DND-41 (cell line): ENCODE results near the gene TAAR6.
"Not testable (repeated sequence)": the region's sequence is repeated elsewhere in the genome, so short reads cannot be mapped to it uniquely, and the experiment has no call there.

Experiments
- ATAC-seq: fragments of 200-7000 bp; cut with Tn5 transposase; 3 replicates; pipeline ENCODE4 v1.9.1; 2021; ENCODE audit warnings: low read depth; ENCODE audit not compliant: insufficient read depth
- DNase-seq: peaks from one replicate; pipeline ENCODE4 v3.0.0-alpha.2; 2020
- H2AFZ ChIP-seq: 2 replicates; pipeline ENCODE4 v1.6.0; 2012; ENCODE audit warnings: low read depth, low read length
- H3K27ac ChIP-seq: 2 replicates; pipeline ENCODE4 v1.5.1; 2012; ENCODE audit warnings: low read length, inconsistent platforms
- H3K27me3 ChIP-seq: fragments of 200-600 bp; sonication (generic); 2 replicates; pipeline ENCODE4 v1.6.0; 2012; ENCODE audit warnings: low read length, mild to moderate bottlenecking, inconsistent platforms; ENCODE audit not compliant: insufficient read depth, poor library complexity
- H3K36me3 ChIP-seq: 2 replicates; pipeline ENCODE4 v1.5.1; 2012; ENCODE audit warnings: low read length, inconsistent platforms; ENCODE audit not compliant: insufficient read depth
- H3K4me1 ChIP-seq: 2 replicates; pipeline ENCODE4 v1.5.1; 2012; ENCODE audit warnings: mild to moderate bottlenecking, low read length; ENCODE audit not compliant: insufficient read depth
- H3K4me2 ChIP-seq: 2 replicates; pipeline ENCODE4 v1.6.0; 2012; ENCODE audit warnings: mild to moderate bottlenecking, moderate library complexity, low read length, inconsistent platforms; ENCODE audit not compliant: insufficient read depth
- H3K4me3 ChIP-seq, 2 experiments: fragments of 200-600 bp in 1 of 2; shearing (Covaris generic) in 1 of 2; 2 replicates each; pipeline ENCODE4 v1.5.1; 2012 to 2016; ENCODE audit warnings: inconsistent platforms in 2 of 2, low read length in 2 of 2, mild to moderate bottlenecking in 2 of 2, low read depth in 1 of 2, moderate library complexity in 1 of 2
- H3K79me2 ChIP-seq: 2 replicates; pipeline ENCODE4 v1.6.0; 2012; ENCODE audit warnings: low read length, inconsistent platforms; ENCODE audit not compliant: insufficient read depth
- H3K9ac ChIP-seq: 2 replicates; pipeline ENCODE4 v1.6.0; 2012; ENCODE audit warnings: low read depth, mild to moderate bottlenecking, inconsistent platforms, low read length, moderate library complexity
- H3K9me3 ChIP-seq: 2 replicates; pipeline ENCODE4 v1.5.1; 2012; ENCODE audit warnings: low read length, moderate library complexity, mild to moderate bottlenecking, inconsistent platforms; ENCODE audit not compliant: insufficient read depth, severe bottlenecking
- H4K20me1 ChIP-seq: 2 replicates; pipeline ENCODE4 v1.6.0; 2012; ENCODE audit warnings: low read length; ENCODE audit not compliant: insufficient read depth
- CTCF ChIP-seq: IDR thresholded peaks from 2 replicates; pipeline ENCODE4 v1.5.1; 2012; ENCODE audit warnings: borderline replicate concordance, low read length, moderate library complexity, mild to moderate bottlenecking; ENCODE audit not compliant: poor library complexity, severe bottlenecking; ENCODE audit errors: extremely low read depth
- EZH2 ChIP-seq: IDR thresholded peaks from 3 replicates; pipeline ENCODE4 v1.6.1; 2012; ENCODE audit warnings: borderline replicate concordance, low read depth, mild to moderate bottlenecking, moderate library complexity, low read length, inconsistent platforms; ENCODE audit not compliant: severe bottlenecking

The TAAR6 gene

GRCh38 chr6:132592855-132593254 lies 22.7 kb downstream of the TAAR6 start:
- DNase-seq (no peak), ATAC-seq (no peak)
- H3K9ac ChIP-seq = no peak overlapping the region
- H3K27me3 ChIP-seq = no peaks in the 10 kb centered on the region
- no peaks in the 10 kb centered on the region for H4K20me1 ChIP-seq
- H3K4me3 ChIP-seq = no peak overlapping the region
- no peaks in the 10 kb centered on the region for H3K4me1 ChIP-seq
- no peak overlapping the region for H3K27ac ChIP-seq
- H3K9me3 ChIP-seq = no peaks in the 10 kb centered on the region
- H3K4me2 ChIP-seq = no peak overlapping the region
- no peaks in the 10 kb centered on the region for H3K36me3 ChIP-seq
- H3K79me2 ChIP-seq = no peaks in the 10 kb centered on the region
- TF ChIP-seq EZH2 (no peak), CTCF (no peak)
- no peak overlapping the region for H2AFZ ChIP-seq

DNA sequence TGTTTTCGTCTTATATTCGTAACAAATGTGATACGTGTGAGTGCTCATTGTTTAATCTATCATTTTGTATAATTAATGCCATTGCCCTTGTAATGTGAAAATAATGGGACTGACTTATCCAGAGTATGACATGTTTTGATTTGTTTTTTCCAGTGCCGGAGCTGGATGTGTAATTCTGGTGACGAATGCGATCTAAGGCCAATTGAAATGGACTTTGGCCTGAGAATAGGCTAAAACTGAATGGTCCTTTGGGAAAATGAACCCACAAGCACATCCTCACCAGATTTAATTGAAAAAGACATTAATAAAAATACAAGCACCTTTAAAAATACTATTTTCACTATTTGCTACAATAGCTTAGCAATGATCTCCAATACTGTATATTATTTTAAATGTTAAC lies 26.1 kb downstream of the TAAR6 start:
- H3K9me3 ChIP-seq = no peaks in the 10 kb centered on the region
- H3K79me2 ChIP-seq = no peaks in the 10 kb centered on the region
- ATAC-seq = no peak
- DNase-seq = no peak
- H2AFZ ChIP-seq = no peak overlapping the region
- H3K9ac ChIP-seq = no peak overlapping the region
- no peak for TF ChIP-seq EZH2
- TF ChIP-seq CTCF = no peak
- H3K4me3 ChIP-seq = no peak overlapping the region
- no peaks in the 10 kb centered on the region for H4K20me1 ChIP-seq
- no peaks in the 10 kb centered on the region for H3K4me1 ChIP-seq
- no peaks in the 10 kb centered on the region for H3K27me3 ChIP-seq
- H3K4me2 ChIP-seq = no peak overlapping the region
- no peak overlapping the region for H3K27ac ChIP-seq
- no peaks in the 10 kb centered on the region for H3K36me3 ChIP-seq

DNA sequence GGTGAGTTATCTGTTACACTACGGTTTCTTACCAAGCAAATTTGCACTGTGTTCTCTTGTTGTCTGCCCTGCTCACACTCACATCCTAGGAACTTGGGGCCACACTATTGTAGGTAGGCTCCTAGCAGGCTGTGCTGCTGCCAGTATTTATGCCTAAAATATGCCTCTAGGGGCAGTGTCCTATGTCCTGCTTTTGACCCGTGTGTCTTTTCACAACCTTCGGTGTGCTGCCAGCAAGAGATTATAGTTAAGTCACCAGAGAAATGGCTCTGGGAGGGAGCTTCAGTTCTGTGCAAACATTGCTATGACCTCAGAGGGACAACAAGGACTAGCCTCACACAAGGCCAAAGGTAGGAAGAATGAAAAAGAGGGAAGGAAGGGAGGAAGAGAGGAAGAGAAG lies 28.4 kb downstream of the TAAR6 start:
- Histone ChIP-seq H4K20me1 (no peaks in the 10 kb centered on the region), H3K4me2 (no peak overlapping the region), H3K27me3 (no peaks in the 10 kb centered on the region), H3K27ac (no peak overlapping the region), H3K36me3 (no peaks in the 10 kb centered on the region), H3K4me1 (no peaks in the 10 kb centered on the region), H2AFZ (no peak overlapping the region), H3K9ac (no peak overlapping the region), H3K4me3 (no peak overlapping the region), H3K9me3 (no peaks in the 10 kb centered on the region), H3K79me2 (no peaks in the 10 kb centered on the region)
- ATAC-seq = 0 out of 3 replicates have a peak, but pooled peaks have one; percentile 52
- TF ChIP-seq CTCF (peak; percentile 31), EZH2 (no peak)
- DNase-seq = peak; percentile 3

DNA sequence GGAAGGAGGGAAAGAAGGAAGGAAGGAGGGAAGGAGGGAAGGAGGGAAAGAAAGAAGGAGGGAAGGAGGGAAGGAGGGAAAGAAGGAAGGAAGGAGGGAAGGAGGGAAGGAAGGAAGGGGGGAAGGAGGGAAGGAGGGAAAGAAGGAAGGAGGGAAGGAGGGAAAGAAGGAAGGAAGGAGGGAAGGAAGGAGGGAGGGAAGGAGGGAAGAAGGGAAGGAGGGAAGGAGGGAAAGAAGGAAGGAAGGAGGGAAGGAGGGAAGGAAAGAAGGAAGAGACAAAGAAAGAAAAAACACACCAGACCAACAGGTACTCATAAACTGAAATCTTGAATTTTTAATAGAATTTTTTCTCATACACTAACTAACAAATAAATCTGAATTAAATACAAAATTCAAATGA lies 30.8 kb downstream of the TAAR6 start:
- H3K4me1 ChIP-seq, H3K9ac ChIP-seq, H3K27ac ChIP-seq, H3K4me2 ChIP-seq, H3K9me3 ChIP-seq, H4K20me1 ChIP-seq, DNase-seq, H2AFZ ChIP-seq, H3K79me2 ChIP-seq, H3K4me3 ChIP-seq, ATAC-seq, H3K36me3 ChIP-seq, H3K27me3 ChIP-seq: not testable (repeated sequence)
